CD4-positive, alpha-beta T cell treated with Interleukin-1 beta for 1 hour (primary cell): ENCODE results near the gene COL16A1.
A peak's percentile ranks its signal among the peaks of the same experiment; 100 is the strongest.

Experiments
- DNase-seq, 2 donors: peaks; one replicate each; pipeline ENCODE4 v3.0.0-alpha.2; 2020 to 2022

COL16A1 gene

GRCh38 chr1:31683997-31684396 lies 19.8 kb downstream of the COL16A1 start:
- no peak for DNase-seq

DNA sequence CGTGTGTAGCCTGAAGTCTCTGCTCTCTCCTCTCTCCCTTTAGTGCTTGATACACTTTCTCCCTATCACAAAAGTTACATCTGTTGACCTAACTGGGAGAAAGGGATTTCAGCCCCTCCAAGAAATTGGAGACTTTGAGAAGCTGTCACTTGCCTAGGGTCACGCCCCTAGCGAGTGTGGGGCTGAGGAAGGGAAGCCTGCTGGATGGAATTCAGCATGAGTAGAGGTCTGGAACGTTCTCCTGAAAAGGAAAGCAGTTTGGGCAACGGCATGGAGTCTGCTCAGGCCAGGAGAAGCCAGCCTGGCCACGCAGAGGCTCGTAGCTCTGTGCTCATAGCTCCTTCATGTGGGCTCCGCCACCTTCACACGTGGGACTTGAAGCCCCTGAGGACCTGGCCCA lies 22.4 kb downstream of the COL16A1 start:
- no peak for DNase-seq

- no peak for DNase-seq
These were observed 24.1 kb downstream of the COL16A1 start for GRCh38 chr1:31679676-31680230.

- no peak for DNase-seq
These were observed 24.7 kb downstream of the COL16A1 start for GRCh38 chr1:31679091-31679490.

GRCh38 chr1:31678681-31679080 lies 25.1 kb downstream of the COL16A1 start:
- no peak for DNase-seq

- DNase-seq = no peak
These were observed 25.9 kb downstream of the COL16A1 start for GRCh38 chr1:31677949-31678348.

- DNase-seq = no peak
These were observed 26.4 kb downstream of the COL16A1 start for GRCh38 chr1:31677401-31677800.

- no peak for DNase-seq
These were observed 28.1 kb downstream of the COL16A1 start for GRCh38 chr1:31675756-31676155.

DNA sequence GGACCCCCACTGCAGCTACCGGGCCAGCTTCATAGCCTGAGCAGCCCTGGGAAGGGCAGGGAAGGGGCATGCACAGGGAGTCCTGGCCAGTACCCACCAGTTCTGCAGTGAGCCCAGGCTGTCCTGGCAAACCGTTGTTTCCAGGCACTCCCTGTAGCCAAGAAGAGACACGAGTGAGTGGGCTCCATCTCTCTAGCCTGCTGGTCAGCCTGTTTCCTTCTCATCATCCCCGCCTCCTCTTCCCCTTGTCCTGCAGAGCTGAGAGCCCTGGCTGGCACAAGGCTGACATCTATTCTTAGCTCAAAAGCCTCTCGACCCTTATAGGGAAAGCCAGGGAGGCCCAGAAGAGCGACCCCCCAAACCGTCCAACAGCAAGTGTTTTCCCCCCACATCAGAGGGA lies 28.7 kb downstream of the COL16A1 start:
- no peak for DNase-seq

- no peak for DNase-seq
These were observed 29.2 kb downstream of the COL16A1 start for GRCh38 chr1:31674626-31675025.

DNA sequence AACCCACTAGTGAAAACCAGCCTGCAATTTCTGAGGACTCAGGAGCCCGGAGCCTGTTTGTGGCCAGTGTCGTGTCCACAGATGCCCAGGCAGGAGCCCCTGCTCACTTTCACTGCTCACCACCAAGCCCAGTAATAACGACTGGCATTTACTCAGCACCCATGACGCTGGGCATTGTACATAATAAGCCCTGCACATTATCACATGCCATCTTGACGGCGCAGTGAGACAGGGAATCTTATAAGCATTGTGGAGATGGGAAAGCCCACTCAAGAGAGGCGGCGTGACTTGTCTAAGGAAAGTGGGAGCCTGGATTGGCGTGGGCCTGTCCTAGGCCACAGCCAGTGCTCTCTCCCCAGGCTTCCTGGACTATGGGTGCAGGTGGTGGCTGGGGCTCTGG lies 30.4 kb downstream of the COL16A1 start:
- DNase-seq = no peak

GRCh38 chr1:31672986-31673385 lies 30.8 kb downstream of the COL16A1 start:
- DNase-seq = no peak

DNA sequence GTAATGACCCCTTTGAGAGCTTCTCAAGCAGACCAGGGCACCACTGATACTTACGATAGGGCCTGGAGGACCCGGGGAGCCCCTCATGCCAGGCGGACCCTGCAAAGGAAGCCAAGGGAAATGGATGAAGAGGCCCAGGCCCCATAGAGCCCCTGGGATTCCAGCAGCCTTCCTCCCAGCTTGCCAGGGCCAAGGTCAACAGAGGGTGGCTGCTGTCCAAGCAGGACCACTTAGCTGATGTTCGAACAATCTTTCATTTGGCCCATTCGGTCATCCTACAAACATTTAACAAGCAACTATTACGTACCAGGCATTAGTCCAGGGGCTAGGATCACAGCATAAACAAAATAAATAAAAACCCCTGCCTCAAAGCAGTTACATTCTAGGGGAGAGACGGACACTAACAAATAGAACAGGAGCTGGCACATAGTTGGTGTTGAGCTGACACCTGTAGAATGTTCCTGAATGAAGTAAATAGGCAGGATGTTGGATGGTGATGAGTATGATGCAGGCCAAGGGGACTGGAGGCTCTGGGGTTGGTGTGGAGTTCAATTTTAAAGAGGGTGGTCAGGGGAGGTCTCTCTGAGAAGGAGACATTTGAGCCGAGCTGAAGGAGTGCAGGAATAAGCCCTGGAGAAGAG lies 32.1 kb downstream of the COL16A1 start:
- no peak for DNase-seq

GRCh38 chr1:31671147-31671546 lies 32.7 kb downstream of the COL16A1 start:
- no peak for DNase-seq

DNA sequence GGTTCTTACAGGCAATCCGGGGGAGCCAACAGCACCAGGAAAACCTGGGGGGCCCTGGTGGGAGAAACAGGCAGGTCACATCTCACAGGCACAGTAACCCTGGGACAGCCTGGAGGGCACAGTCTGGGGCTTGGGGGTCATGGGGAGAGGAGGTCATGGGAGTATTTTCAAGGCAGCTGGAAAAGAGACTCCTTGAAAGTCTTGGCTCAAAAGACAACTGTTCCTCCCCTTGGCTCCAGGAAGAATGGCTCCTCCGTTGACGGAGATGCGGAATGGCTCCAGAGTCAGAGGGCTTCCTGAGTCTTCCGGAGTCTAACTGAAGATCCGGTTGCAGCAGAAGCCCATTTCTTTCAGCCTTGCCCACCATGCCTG lies 33.2 kb downstream of the COL16A1 start:
- no peak for DNase-seq

GRCh38 chr1:31669786-31670592 lies 33.8 kb downstream of the COL16A1 start:
- DNase-seq = peak; percentile 17 to 26

DNA sequence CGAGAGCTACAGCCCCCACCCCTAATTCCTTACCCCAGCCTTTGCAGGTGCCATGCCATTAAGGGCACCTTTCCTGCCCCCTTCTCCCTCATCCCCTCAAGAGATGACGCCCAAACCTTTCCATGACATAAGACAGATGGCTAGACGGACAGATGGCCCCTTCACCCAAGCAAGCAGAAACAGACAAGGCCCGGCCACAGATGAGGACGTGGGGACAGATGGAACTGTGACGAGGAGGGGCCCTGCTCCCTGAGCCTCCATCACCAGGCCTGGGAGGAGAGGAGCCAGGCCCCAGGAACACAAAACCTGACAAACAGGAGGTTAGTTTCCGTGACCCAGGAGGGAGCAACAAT lies 34.4 kb downstream of the COL16A1 start:
- no peak for DNase-seq

DNA sequence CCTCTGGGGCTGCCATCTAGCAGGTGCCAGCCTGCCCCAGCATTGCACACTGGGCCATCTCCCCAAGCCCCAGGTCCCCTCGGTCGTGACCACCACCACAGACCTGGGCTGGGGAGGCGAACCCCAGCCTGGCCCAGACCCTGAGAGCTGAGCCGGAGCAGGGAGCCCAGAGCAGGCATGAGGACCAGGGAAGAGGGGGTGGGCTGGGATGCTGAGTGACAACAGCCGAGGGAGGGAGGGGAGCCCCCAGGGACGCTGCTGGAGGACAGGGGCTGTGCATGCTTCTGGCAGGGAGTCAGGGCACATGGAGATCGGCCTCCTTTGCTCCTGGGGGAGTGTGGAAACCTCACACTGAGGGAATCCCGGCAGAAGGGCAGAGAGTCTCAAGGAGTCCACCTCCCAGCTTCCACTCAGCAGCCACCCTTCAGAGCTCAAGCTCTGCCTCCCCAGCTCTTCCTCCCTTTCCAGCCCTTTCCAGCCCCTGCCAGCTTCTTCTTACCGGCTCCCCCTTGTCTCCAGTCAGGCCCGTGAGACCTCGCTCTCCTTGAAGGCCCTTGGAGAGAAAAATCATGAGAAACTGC lies 35.4 kb downstream of the COL16A1 start:
- DNase-seq = no peak

GRCh38 chr1:31667065-31667785 lies 36.6 kb downstream of the COL16A1 start:
- DNase-seq = no peak

- DNase-seq = no peak
These were observed 37.4 kb downstream of the COL16A1 start for GRCh38 chr1:31666263-31666963.

DNA sequence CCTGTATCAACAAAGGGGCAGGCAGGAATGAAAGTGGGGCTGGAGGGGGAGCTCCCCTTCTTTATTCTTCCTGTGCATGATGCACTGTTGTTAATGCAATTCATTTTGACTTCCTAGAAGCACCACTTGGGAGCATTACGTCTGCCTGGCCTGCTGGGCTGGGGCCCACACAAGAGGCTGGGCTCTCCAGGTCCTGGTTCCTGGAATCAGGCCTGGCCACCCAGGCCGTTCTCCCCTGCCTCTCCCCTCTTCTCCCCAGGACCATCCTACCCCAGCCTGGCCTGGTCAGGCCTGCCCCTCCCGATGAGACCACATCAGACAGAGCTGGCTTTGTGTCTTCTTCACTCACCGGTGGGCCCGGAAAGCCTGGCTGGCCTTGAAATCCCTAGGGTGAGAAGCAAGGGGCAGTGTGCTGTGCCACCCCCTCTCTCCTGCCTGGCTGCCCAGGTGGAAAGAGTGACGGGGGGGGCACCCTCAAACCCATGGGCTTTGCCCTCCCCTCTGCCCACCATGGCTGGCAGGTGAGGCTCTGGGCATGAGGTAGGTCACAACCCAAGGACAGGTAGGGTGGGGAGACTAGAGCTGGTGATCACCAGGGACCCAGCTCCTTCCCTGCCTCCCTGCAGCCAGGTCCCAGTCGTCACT lies 38.5 kb downstream of the COL16A1 start:
- no peak for DNase-seq

DNA sequence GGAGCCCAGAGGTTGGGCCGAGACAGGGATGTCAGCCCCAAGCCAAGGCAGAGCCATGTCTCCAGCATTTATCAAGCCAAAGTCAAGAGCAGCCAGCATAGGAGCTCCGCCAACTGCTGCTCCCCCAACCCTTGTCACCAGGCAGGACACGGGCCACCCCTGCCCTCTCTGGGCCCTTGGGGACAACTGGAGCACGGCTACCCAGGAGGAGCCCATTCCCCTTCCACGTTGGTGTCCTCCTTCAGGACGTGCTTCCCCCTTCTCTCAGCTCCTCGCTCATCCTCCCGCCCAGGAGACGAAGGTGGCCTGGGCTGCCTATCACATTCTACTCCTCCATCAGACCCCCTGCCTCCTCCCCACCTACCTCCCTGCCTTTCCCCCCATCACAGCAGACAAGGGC lies 39.3 kb downstream of the COL16A1 start:
- no peak for DNase-seq
